ENCODE results near the gene CFAP251.

- TF ChIP-seq CTCF (IDR thresholded peaks at IDR 0.05; ENCODE audit: poor library complexity, severe bottlenecking) (no peak), EZH2 (IDR thresholded peaks at IDR 0.05; ENCODE audit: borderline replicate concordance, insufficient read depth, low read length, poor library complexity, severe bottlenecking) (no peak), EP300 (conservative IDR thresholded peaks at IDR 0.05; ENCODE audit: poor library complexity, severe bottlenecking) (no peak), MXI1 (conservative IDR thresholded peaks at IDR 0.05; ENCODE audit: poor library complexity, severe bottlenecking) (no peak), REST (IDR thresholded peaks at IDR 0.05; ENCODE audit: borderline replicate concordance) (no peak), TAF1 (IDR thresholded peaks at IDR 0.05; ENCODE audit: low read depth) (no peak), RAD21 (conservative IDR thresholded peaks at IDR 0.05) (no peak)
These were observed 12.5 kb downstream of the CFAP251 start for GRCh38 chr12:121930862-121931261.
